ENCODE measurements around the gene MICALL2. TPM values are rescaled to one million over a fixed set of nuclear protein-coding genes. Genes with fewer than 3 reads are reported as not detected.

Gene MICALL2
- total RNA-seq, 1 experiment from 2014 or later = 151 TPM

GRCh38 chr7:1468643-1469298, 9.5 kb upstream of the MICALL2 start:
- DNase-seq (ENCODE audit: low spot score) = no peak

DNA sequence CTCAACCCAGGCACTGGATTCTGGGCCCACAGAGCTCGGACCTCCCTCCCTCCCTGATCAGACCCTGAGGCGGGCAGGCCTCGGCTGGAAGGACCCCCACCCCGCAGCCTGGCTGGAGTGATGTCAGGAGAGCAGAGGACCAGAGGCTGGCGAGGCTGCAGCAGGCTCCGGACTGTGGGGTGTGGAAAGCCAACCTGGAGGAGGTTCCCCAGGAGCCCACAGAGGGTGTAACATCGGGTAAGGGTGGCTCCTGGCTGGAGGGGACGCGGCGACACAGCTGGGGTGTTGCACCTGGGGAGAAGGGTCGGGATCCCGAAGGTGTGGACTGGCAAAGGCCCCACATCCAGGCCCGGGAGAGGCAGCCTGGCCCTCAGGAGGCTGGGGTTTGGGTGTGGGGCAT, 8.9 kb upstream of the MICALL2 start:
- DNase-seq (ENCODE audit: low spot score) = no peak

- DNase-seq (ENCODE audit: low spot score) = peak; percentile 62
Observed at GRCh38 chr7:1466524-1467271, 7.4 kb upstream of the MICALL2 start.

DNA sequence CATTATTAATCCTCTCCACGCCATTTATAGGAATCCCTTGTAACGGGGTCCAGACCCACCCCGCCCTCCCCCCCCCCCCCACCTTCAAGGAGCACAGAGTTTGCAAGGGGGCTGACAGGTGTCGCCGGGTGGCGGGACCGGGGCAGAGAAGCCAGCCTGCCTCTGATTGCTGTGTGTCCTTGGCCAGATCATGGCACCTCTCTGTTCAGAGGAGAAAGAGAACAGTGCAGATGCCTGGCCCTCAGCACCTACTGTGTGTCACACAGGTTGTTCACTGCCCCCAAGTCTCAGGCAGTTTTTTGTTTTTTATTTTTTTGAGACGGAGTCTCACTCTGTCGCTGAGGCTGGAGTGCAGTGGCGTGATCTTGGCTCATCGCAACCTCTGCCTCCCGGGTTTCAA, 5.4 kb upstream of the MICALL2 start:
- DNase-seq (ENCODE audit: low spot score) = no peak

- DNase-seq (ENCODE audit: low spot score) = peak; percentile 31
Observed at GRCh38 chr7:1463676-1464223, 4.5 kb upstream of the MICALL2 start.

DNA sequence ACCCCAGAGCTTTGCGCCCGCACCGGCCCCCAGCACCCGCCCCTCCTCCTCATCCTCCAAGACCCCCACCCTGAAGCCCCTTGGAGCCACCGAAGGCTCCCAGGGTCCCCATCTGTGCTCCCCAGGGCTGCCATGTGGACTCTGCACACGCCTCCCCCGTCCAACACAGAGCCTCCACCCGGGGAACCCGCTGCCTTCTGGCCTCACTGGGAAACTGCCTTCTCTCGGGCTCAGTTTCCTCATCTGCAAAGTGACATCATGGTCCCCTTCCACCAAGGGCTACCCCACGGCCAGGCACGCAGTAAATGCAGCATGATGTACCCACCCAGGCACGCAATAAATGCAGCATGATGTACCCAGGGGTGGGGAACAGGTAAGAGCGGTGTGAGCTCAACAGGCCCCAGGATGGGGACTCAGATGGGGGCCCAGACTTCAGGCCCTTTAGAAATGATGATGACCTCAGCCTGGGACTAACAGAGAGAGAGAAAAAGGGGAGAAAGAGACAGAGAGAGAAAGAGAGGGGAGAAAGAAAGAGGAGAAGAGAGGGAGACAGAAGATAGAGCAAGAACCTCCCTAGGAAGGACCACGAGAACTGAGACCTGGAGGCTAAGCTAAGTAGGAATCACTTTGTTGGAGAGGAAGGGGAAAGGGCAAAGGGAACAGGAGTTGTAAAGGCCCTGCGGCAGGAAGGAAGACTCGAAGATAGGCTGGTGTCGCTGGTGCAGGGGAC, 2.5 kb upstream of the MICALL2 start:
- DNase-seq (ENCODE audit: low spot score) = peak; percentile 47

DNA sequence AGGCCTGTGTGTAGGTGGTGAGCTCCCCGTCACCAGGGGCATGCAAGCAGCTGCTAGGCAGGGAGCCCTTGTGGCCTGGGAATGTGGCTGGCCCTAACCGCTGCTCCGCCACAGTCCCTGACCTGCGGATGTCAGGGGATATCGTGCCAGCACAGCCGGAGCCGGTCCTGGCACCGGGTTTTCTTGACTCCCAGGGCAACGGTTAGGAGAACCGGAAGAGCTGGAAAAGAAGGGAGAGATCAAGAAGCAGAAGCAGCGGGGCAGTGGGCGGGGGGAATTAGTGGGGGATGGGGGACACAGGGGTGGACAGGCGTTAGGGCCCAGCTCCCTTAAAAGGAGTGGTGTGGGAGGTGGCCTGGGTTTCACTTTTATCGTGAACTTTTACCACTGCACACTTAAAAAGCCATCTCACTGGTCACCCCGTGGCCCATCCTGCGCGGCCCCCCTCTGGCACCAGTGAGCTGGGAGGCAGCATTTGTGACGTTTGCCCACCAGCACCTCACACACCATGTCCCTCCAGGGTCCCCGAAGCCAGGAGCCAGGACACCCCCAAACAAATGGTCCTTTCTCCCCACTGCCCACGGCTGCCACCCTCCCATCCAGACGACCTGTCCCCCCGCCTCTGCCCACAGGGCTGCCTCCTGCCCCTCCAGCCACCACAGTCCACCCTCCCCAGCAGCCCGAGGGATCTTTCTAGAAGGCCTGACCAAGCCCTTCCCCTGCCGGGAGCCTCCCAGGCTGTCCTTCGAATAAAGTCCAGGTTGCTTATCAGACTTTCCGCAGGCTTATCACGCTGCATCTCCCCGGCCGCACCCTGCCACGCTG, 1.8 kb upstream of the MICALL2 start:
- DNase-seq (ENCODE audit: low spot score) = peak; percentile 77

DNA sequence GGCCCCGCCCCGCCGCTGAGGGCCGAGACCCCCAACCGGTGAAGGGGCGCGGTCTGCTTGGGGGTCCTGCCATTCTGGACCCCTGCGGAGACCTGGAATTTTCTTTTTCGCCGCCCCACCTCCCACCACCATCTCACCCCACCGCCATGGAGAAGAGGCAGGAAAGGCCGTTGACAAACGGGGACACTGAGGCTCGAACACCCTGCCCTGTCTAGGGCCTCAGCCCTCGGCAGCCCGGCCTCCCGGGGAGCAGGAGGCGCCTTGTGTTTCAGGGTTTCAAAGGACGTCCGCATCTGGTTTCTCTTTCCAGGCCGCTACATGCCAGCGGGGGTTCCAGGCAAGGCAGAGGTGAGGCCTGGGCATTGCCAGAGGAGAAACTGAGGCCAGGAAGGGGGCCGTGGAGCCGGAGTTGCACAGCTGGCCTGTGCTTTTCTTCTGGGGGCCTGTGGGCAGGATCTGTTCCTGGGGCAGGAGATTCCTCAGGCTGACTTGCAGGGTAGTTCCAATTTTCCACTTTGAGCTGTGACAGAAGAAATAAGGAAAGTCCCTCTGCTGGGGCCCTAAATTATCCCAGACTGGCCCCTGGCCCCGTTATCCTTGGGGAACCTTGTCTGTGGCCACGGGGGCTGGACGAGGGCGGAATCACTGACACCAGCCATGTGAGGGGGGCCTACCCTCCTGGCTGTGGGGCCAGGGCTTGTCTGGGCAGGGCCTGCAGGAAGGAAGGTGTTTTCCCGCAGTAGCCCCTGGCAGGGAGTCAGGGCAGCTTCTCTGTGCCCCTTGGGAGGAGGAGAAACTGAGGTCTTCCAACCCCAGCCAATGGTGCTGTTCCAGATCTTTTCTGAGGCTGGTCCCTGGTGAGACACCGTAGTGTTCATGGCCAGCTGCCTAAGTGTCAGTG, 900 bp upstream of the MICALL2 start:
- DNase-seq (ENCODE audit: low spot score) = peak; percentile 19

- peak; percentile 99 for DNase-seq (ENCODE audit: low spot score)
Observed at GRCh38 chr7:1459512-1459892, 232 bp upstream of the MICALL2 start.

- peak; percentile 33 for DNase-seq (ENCODE audit: low spot score)
Observed at GRCh38 chr7:1457949-1458682, 1.2 kb downstream of the MICALL2 start.

DNA sequence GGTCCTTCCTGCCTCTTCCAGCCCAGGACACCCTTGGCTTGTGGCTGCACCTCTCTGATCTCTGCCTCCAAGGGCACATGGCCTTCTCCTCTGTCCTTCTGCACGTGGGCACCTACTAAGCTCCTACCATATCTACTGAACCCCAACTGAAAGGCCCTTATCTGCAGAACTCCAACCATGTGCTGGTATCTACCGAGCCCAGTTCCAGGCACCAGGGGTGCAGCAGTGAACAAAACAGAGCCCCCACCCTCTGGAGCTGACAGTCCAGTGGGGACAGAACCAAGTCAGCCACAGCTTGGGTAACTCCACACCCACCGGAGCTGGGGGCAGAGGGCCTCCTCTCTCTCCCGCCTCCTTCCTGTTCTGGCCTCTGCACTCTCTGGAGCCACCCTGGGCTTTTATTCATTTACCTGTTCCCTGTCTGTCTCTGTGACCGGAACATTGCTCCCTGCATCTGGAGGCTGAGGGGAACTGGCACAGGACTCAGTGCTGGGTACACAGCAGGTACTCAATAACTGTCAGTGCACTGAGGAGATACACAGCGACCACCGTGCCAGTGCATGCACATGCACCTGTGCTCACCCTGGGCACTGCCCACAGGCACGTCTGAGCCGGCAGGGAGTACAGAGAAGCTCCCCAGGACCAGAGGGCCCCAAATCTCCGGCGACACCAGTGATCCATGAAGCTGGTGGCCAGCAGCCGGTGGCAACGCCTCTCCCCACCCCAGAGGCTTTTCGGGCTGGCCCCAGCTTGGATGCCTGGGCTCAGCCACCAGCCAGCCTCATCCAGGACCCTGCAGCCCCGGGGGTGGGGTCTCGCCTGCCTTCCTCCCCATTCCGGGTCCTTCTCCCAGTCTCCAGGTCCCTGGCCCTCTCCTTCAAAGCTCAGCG, 2.0 kb downstream of the MICALL2 start:
- peak; percentile 46 for DNase-seq (ENCODE audit: low spot score)

- no peak for DNase-seq (ENCODE audit: low spot score)
Observed at GRCh38 chr7:1455955-1456354, 3.3 kb downstream of the MICALL2 start.

- peak; percentile 99 for DNase-seq (ENCODE audit: low spot score)
Observed at GRCh38 chr7:1455241-1455939, 3.9 kb downstream of the MICALL2 start.

GRCh38 chr7:1454542-1454941, 4.7 kb downstream of the MICALL2 start:
- peak; percentile 49 for DNase-seq (ENCODE audit: low spot score)

GRCh38 chr7:1452205-1452604, 7.1 kb downstream of the MICALL2 start:
- DNase-seq (ENCODE audit: low spot score) = no peak

- no peak for DNase-seq (ENCODE audit: low spot score)
Observed at GRCh38 chr7:1450987-1451386, 8.3 kb downstream of the MICALL2 start.

DNA sequence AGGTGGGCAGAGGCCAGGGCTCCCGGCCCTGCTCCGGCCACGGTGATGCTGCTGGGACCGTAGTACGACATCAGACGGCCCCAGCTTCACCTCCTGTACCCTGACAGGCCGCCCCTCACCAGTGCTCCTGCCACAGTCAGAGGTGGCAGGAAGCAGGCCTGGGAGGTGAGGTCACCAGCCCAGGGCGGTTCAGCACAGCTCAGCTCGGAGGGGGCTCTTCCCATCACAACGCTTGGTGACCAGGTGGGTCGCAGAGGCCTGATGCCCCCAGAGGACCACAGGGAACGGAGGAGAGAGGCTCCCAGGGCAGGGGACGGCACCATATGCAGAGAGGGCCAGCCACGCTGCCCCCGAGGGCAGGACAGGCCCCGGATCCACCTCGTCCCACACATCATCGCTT, 8.8 kb downstream of the MICALL2 start:
- no peak for DNase-seq (ENCODE audit: low spot score)

GRCh38 chr7:1449951-1450350, 9.3 kb downstream of the MICALL2 start:
- DNase-seq (ENCODE audit: low spot score) = no peak
